HCT116 (cell line): ENCODE results near the gene PLEKHA5. TPM values are rescaled to one million over a fixed set of nuclear protein-coding genes. Genes with fewer than 3 reads are reported as not detected.

Experiments used
- ATAC-seq: fragments of 200-7000 bp; cut with Tn5 transposase; 2 replicates; pipeline ENCODE4 v1.9.1; 2020; ENCODE audit warnings: mild to moderate bottlenecking, moderate library complexity
- BruUV-seq: library from RNA; stranded (reverse); fragments of 400-500 nt; replicated peaks from 2 replicates; lab custom pipeline; 2021; lab: Mats Ljungman, UMichigan
- CTCF ChIA-PET: fragments of 300-600 bp; sonication (Branson Sonifier 250); formaldehyde crosslinking; loops from one replicate; lab custom pipeline; 2021; ENCODE audit warnings: antibody characterized with exemption; lab: Charles Lee
- POLR2A ChIA-PET: fragments of 300-600, 350-600 bp; sonication (Branson Sonifier 250); formaldehyde crosslinking; loops from one replicate; lab custom pipeline; 2021; ENCODE audit warnings: antibody characterized with exemption; lab: Charles Lee
- RAD21 ChIA-PET, 2 experiments: fragments of 300-600 bp; sonication (Branson Sonifier 250); formaldehyde crosslinking; loops; one replicate each; lab custom pipeline; 2023; ENCODE audit warnings: low total read pairs in 2 of 2; ENCODE audit not compliant: uncharacterized antibody in 2 of 2, unreplicated experiment in 2 of 2, low non-redundant PET in 1 of 2; lab: Charles Lee
- DNase-seq: peaks from one replicate; pipeline ENCODE4 v3.0.0-alpha.2; 2010; ENCODE audit warnings: low read depth, low spot score
- H2AFZ ChIP-seq: fragments of 200-600 bp; shearing (Covaris generic), sonication (generic); 2 replicates; pipeline ENCODE4 v1.6.1; 2017; ENCODE audit warnings: low read depth, mixed run types, mixed read lengths, antibody characterized with exemption, low read length; ENCODE audit not compliant: poor library complexity, severe bottlenecking
- H3K27ac ChIP-seq: 2 replicates; pipeline ENCODE4 v1.5.1; 2012; ENCODE audit warnings: low read depth, low read length
- H3K27me3 ChIP-seq: fragments of 200-600 bp; sonication (generic); 2 replicates; pipeline ENCODE4 v1.6.1; 2016; ENCODE audit warnings: mixed run types, low read length, mixed read lengths; ENCODE audit not compliant: insufficient read depth
- H3K36me3 ChIP-seq, 2 experiments: fragments of 200-500 bp in 1 of 2; fragments of 200-600 bp in 1 of 2; sonication (Bioruptor generic) in 1 of 2; sonication (generic) in 1 of 2; 2 replicates each; pipeline versions ENCODE4 v1.5.1 to v1.6.1; 2014 to 2016; ENCODE audit warnings: low read length in 2 of 2, inconsistent platforms in 1 of 2, mixed read lengths in 1 of 2, mixed run types in 1 of 2; ENCODE audit not compliant: insufficient read depth in 2 of 2, control insufficient read depth in 1 of 2
- H3K4me1 ChIP-seq, 2 experiments: fragments of 200-600 bp in 1 of 2; sonication (generic) in 1 of 2; 2 replicates each; pipeline versions ENCODE4 v1.5.1 to v1.6.1; 2012 to 2017; ENCODE audit warnings: low read length in 2 of 2, inconsistent platforms in 1 of 2, mild to moderate bottlenecking in 1 of 2, mixed read lengths in 1 of 2, mixed run types in 1 of 2, moderate library complexity in 1 of 2; ENCODE audit not compliant: insufficient read depth in 2 of 2, control insufficient read depth in 1 of 2
- H3K4me2 ChIP-seq: fragments of 200-600 bp; sonication (generic); 2 replicates; pipeline ENCODE4 v1.6.1; 2017; ENCODE audit warnings: mixed run types, low read length, mixed read lengths
- H3K4me3 ChIP-seq, 2 experiments: fragments of 200-600 bp in 1 of 2; sonication (generic) in 1 of 2; replicated peaks in 1 of 2; 2 replicates each; pipeline ENCODE4 v1.5.1; 2011 to 2016; ENCODE audit warnings: low read length in 2 of 2, control low read depth in 1 of 2, low read depth in 1 of 2, mild to moderate bottlenecking in 1 of 2, mixed read lengths in 1 of 2, mixed run types in 1 of 2
- H3K79me2 ChIP-seq: fragments of 200-600 bp; sonication (generic); 2 replicates; pipeline ENCODE4 v1.6.1; 2017; ENCODE audit warnings: mild to moderate bottlenecking, mixed run types, low read length, moderate library complexity, mixed read lengths; ENCODE audit not compliant: insufficient read depth
- H3K9ac ChIP-seq: fragments of 200-600 bp; sonication (generic); 2 replicates; pipeline ENCODE4 v1.6.1; 2016; ENCODE audit warnings: low read length, mixed read lengths
- H3K9me2 ChIP-seq: fragments of 200-600 bp; sonication (generic), shearing (Covaris generic); 2 replicates; pipeline ENCODE4 v1.6.1; 2017; ENCODE audit warnings: mixed run types, mild to moderate bottlenecking, moderate library complexity; ENCODE audit not compliant: insufficient read depth
- H3K9me3 ChIP-seq, 2 experiments: fragments of 200-500 bp in 1 of 2; fragments of 200-600 bp in 1 of 2; sonication (Bioruptor generic) in 1 of 2; sonication (generic) in 1 of 2; 2 replicates each; pipeline ENCODE4 v1.6.1; 2014 to 2017; ENCODE audit warnings: low read length in 2 of 2, mixed read lengths in 2 of 2, inconsistent platforms in 1 of 2, low read depth in 1 of 2, mild to moderate bottlenecking in 1 of 2, mixed run types in 1 of 2, moderate library complexity in 1 of 2; ENCODE audit not compliant: control insufficient read depth in 1 of 2, insufficient read depth in 1 of 2
- H4K20me1 ChIP-seq: fragments of 200-600 bp; sonication (generic), shearing (Covaris generic); 2 replicates; pipeline ENCODE4 v1.6.1; 2017; ENCODE audit warnings: mixed run types, mild to moderate bottlenecking, moderate library complexity; ENCODE audit not compliant: insufficient read depth
- CTCF ChIP-seq, 3 experiments: fragments of 200-600 bp in 1 of 3; sonication (generic) in 1 of 3; IDR thresholded peaks in 2 of 3; conservative IDR thresholded peaks in 1 of 3; 2 replicates each; pipeline ENCODE4 v1.5.1; 2012 to 2017; ENCODE audit warnings: low read depth in 2 of 3, low read length in 2 of 3, antibody characterized with exemption in 1 of 3, borderline replicate concordance in 1 of 3, control low read depth in 1 of 3, mild to moderate bottlenecking in 1 of 3, mixed read lengths in 1 of 3, mixed run types in 1 of 3, moderate library complexity in 1 of 3; ENCODE audit not compliant: insufficient read depth in 1 of 3
- EGR1 ChIP-seq: IDR thresholded peaks from 2 replicates; pipeline ENCODE4 v1.6.1; 2012; ENCODE audit warnings: low read depth
- ELF1 ChIP-seq: IDR thresholded peaks from 2 replicates; pipeline ENCODE4 v1.6.1; 2012; ENCODE audit warnings: low read depth, borderline replicate concordance
- EZH2 ChIP-seq: fragments of 200-600 bp; sonication (generic); IDR thresholded peaks from 2 replicates; pipeline ENCODE4 v1.6.1; 2017; ENCODE audit warnings: antibody characterized with exemption, mixed run types
- FOSL1 ChIP-seq: IDR thresholded peaks from 2 replicates; pipeline ENCODE4 v1.6.1; 2012; ENCODE audit warnings: low read depth
- RAD21 ChIP-seq: IDR thresholded peaks from 2 replicates; pipeline ENCODE4 v1.6.1; 2012; ENCODE audit warnings: low read depth, mild to moderate bottlenecking
- SIN3A ChIP-seq: IDR thresholded peaks from 2 replicates; pipeline ENCODE4 v1.6.1; 2012; ENCODE audit warnings: low read depth
- SP1 ChIP-seq: IDR thresholded peaks from 2 replicates; pipeline ENCODE4 v1.6.1; 2012; ENCODE audit warnings: low read depth
- SRF ChIP-seq: IDR thresholded peaks from 2 replicates; pipeline ENCODE4 v1.6.1; 2012; ENCODE audit warnings: low read depth
- TCF7L2 ChIP-seq: IDR thresholded peaks from 2 replicates; pipeline ENCODE4 v1.7.0; 2011; ENCODE audit warnings: borderline replicate concordance, inconsistent platforms; ENCODE audit not compliant: insufficient read depth, insufficient read length; ENCODE audit errors: extremely low read depth
- YY1 ChIP-seq: IDR thresholded peaks from 2 replicates; pipeline ENCODE4 v1.6.1; 2011; ENCODE audit warnings: low read length, low read depth, moderate library complexity, mild to moderate bottlenecking; ENCODE audit not compliant: insufficient replicate concordance; ENCODE audit errors: extremely low read depth
- ZFX ChIP-seq: fragments of 450-650 bp; IDR thresholded peaks from 2 replicates; pipeline ENCODE4 v1.6.1; 2017
- intact Hi-C: fragments of 100-400 bp; cut with micrococcal nuclease; formaldehyde crosslinking; loops from 2 replicates; pipeline ENCODE4 v1.10.0; 2022
- total RNA-seq: library from RNA; stranded (reverse); gene quantifications from one replicate; pipeline ENCODE4 v1.2.1, GENCODE V29; 2021; ENCODE audit not compliant: unreplicated experiment
- TF ChIP-seq, protein P1 (sequence below): IDR thresholded peaks from 2 replicates; pipeline ENCODE4 v1.6.1; 2012
- TF ChIP-seq, protein P2 (sequence below): IDR thresholded peaks from 2 replicates; pipeline ENCODE4 v1.6.1; 2011; ENCODE audit warnings: mild to moderate bottlenecking, low read length, moderate library complexity; ENCODE audit not compliant: insufficient replicate concordance; ENCODE audit errors: extremely low read depth

The PLEKHA5 gene
- total RNA-seq, 1 experiment from 2014 or later, result 18.9 TPM

- DNase-seq (no peak), ATAC-seq (no peak)
- Histone ChIP-seq H3K9me2 (no peaks in the 10 kb centered on the region), H3K27ac (no peak overlapping the region), H3K9ac (no peak overlapping the region), H3K4me3 (no peak overlapping the region), H2AFZ (no peak overlapping the region), H4K20me1 (no peaks in the 10 kb centered on the region), H3K79me2 (no peaks in the 10 kb centered on the region), H3K36me3 (no peaks in the 10 kb centered on the region), H3K4me2 (no peak overlapping the region), H3K27me3 (no peaks in the 10 kb centered on the region), H3K4me1 (peaks cover 0 to 5% of the 10 kb centered on the region in 2 experiments; a peak in 1 of 4 replicates), H3K9me3 (no peaks in the 10 kb centered on the region)
- intact Hi-C loops, result no loop called here
- ChIA-PET CTCF (no interaction called here), RAD21 (no interaction called here), POLR2A (no interaction called here)
- no peak for TF ChIP-seq SP1
- no peak for TF ChIP-seq ZFX
- no peak for TF ChIP-seq EZH2
- TF ChIP-seq SIN3A, result no peak
- no peak for TF ChIP-seq ELF1
- no peak for TF ChIP-seq SRF
- no peak for TF ChIP-seq CTCF (IDR thresholded peaks at IDR 0.05 in 2 of 3, conservative IDR thresholded peaks at IDR 0.05 in 1 of 3; ENCODE audit: borderline replicate concordance in 1 of 3, insufficient read depth in 1 of 3, low read depth in 2 of 3, low read length in 2 of 3)
- TF ChIP-seq YY1, result no peak
- TF ChIP-seq, protein P1, sequence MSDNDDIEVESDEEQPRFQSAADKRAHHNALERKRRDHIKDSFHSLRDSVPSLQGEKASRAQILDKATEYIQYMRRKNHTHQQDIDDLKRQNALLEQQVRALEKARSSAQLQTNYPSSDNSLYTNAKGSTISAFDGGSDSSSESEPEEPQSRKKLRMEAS, result no peak
- no peak for TF ChIP-seq TCF7L2
- TF ChIP-seq, protein P2, sequence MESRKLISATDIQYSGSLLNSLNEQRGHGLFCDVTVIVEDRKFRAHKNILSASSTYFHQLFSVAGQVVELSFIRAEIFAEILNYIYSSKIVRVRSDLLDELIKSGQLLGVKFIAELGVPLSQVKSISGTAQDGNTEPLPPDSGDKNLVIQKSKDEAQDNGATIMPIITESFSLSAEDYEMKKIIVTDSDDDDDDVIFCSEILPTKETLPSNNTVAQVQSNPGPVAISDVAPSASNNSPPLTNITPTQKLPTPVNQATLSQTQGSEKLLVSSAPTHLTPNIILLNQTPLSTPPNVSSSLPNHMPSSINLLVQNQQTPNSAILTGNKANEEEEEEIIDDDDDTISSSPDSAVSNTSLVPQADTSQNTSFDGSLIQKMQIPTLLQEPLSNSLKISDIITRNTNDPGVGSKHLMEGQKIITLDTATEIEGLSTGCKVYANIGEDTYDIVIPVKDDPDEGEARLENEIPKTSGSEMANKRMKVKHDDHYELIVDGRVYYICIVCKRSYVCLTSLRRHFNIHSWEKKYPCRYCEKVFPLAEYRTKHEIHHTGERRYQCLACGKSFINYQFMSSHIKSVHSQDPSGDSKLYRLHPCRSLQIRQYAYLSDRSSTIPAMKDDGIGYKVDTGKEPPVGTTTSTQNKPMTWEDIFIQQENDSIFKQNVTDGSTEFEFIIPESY, result no peak
- TF ChIP-seq RAD21, result no peak
- no peak for TF ChIP-seq EGR1
- no peak for TF ChIP-seq FOSL1
- no TSS peak for BruUV-seq
Measured at GRCh38 chr12:19095331-19095730, 34.2 kb upstream of the PLEKHA5 start.
